GM12801 (cell line): ENCODE results near the gene ARID5A.

Experiments
- CTCF ChIP-seq: IDR thresholded peaks from one replicate; pipeline ENCODE4 v1.5.1; 2011; ENCODE audit warnings: control low read depth; ENCODE audit not compliant: insufficient read length; ENCODE audit errors: extremely low read depth

Gene ARID5A

GRCh38 chr2:96530144-96530430 is 6.5 kb upstream of the ARID5A start:
- TF ChIP-seq CTCF: no peak

GRCh38 chr2:96530474-96531357 is 5.8 kb upstream of the ARID5A start:
- no peak for TF ChIP-seq CTCF

- no peak for TF ChIP-seq CTCF
Measured at GRCh38 chr2:96531366-96531765, 5.2 kb upstream of the ARID5A start.

GRCh38 chr2:96531872-96532505 is 4.6 kb upstream of the ARID5A start:
- no peak for TF ChIP-seq CTCF

- TF ChIP-seq CTCF: no peak
Measured at GRCh38 chr2:96532641-96533291, 3.8 kb upstream of the ARID5A start.

- no peak for TF ChIP-seq CTCF
Measured at GRCh38 chr2:96533292-96534073, 3.1 kb upstream of the ARID5A start.

- no peak for TF ChIP-seq CTCF
Measured at GRCh38 chr2:96534141-96534540, 2.4 kb upstream of the ARID5A start.
